Pons (tissue), 1 donor: ENCODE results near the gene TNIK.
"Not testable (repeated sequence)": the region's sequence is repeated elsewhere in the genome, so short reads cannot be mapped to it uniquely, and the experiment has no call there.

Source experiments
- DNase-seq: peaks from one replicate; pipeline ENCODE4 v3.0.0-alpha.2; 2016; ENCODE audit warnings: low spot score

The TNIK gene

GRCh38 chr3:171468296-171468906 is 8.2 kb upstream of the TNIK start:
- no peak for DNase-seq

- DNase-seq = no peak
Measured at GRCh38 chr3:171465763-171466162, 5.6 kb upstream of the TNIK start.

DNA sequence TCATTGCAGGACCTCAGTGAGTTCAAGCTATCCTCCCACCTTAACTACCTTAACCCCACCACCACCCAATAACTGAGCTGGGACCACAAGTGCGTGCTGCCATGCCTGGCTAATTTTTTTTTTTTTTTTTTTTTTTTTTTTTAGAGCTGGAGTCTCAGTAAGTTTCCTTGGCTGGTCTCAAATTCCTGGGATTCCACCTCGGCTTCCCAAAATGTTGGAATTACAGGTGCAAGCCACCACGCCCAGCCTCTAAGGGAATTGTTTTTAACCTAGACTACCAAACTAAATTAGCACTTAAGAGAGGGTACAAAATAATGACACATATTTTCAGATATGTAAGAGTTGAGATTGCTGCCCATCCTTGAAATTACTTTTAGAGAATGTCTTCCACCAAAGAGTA is 4.3 kb upstream of the TNIK start:
- DNase-seq = no peak

GRCh38 chr3:171462224-171462623 is 2.0 kb upstream of the TNIK start:
- DNase-seq = no peak

GRCh38 chr3:171461525-171461917 is 1.3 kb upstream of the TNIK start:
- DNase-seq = no peak

DNA sequence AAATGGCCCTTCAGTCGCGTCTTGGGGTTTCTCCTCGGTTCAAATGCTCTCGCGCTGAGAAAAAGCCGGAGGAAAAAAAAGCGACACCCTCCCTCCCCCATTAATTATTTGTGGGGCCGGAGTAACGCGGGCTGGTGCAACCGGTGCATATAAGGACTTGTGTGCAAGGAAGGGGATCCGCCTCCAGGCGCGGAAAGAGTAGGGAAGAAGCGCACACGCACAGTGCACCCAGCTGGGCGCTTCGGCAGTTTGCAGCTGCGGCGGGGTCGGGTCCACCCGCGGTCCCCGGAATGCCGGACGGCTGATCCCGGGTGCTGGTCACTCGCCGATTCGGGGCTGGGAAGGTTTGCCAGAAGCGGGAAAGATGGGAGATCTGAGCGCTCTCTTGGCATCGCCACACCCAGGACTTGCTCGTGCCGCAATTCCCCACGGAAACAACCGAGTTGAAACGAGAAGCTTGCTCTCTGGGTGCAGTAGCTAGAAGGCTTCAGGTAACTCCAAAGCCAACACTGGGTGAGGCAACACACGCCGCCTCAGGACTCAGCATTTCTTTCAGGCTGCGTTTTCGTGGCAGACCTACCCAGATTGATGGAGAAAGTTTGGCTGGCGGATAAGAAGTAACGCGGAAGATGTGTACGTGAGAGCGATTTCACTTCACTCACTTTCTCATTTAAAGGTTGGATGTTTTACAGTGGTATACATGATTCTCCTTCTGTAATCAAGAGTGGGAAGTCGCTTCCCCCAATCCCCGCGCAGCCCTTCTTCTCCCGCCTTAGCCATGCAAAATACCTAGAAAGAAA is 720 bp upstream of the TNIK start:
- peak; percentile 57 for DNase-seq

GRCh38 chr3:171459137-171459941 is 866 bp downstream of the TNIK start:
- peak; percentile 47 for DNase-seq

DNA sequence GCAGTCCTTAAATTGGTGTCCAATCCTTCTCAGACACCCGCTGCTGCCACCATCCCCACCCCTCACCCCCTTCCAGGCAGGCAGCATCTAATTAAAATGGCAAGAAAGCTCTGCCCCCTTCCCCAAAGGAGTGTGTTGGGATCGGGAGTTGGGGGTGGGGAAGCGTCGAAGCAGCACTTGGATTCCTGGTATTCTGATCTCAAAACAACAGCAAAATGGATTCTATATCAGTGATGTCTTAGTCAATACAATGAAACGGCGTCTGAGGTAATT is 1.4 kb downstream of the TNIK start:
- DNase-seq = no peak

DNA sequence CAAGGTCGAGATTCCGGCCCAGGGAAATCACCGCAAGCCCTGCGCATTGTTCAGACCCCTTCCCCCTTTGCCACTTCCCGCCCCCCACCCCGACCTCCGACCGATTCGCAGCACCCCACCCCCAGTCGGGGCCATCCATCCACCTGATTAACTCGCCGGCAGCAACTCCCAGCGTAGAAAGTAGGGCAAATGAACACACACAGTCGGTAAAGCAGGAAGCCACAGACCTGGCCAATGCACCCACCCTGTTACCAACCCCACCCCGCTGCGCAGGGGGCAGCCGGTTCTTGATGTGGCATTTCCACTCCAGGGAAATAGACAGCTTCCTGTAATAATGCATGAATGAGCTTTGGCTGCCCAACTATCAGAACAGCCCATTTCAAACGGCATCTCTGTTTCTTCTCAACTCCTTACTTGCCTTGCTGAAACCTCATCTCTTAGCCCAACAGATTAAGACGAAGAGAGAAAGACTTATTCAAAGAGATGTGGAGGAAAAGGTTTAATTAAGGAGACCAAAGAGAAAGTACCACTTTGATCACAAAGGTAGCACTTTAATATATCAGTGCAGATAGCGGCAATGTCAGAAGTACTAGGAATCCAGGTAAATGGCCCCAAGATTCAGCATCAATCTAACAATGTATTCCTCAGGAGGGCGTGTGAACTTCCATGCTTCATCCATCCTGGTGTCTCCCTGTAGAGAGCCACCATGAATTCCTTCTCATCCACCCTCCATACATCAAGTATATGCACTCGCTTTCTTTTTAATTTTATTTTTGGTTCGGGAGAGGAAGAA is 1.9 kb downstream of the TNIK start:
- DNase-seq = peak; percentile 45

- no peak for DNase-seq
Measured at GRCh38 chr3:171457607-171458061, 2.6 kb downstream of the TNIK start.

DNA sequence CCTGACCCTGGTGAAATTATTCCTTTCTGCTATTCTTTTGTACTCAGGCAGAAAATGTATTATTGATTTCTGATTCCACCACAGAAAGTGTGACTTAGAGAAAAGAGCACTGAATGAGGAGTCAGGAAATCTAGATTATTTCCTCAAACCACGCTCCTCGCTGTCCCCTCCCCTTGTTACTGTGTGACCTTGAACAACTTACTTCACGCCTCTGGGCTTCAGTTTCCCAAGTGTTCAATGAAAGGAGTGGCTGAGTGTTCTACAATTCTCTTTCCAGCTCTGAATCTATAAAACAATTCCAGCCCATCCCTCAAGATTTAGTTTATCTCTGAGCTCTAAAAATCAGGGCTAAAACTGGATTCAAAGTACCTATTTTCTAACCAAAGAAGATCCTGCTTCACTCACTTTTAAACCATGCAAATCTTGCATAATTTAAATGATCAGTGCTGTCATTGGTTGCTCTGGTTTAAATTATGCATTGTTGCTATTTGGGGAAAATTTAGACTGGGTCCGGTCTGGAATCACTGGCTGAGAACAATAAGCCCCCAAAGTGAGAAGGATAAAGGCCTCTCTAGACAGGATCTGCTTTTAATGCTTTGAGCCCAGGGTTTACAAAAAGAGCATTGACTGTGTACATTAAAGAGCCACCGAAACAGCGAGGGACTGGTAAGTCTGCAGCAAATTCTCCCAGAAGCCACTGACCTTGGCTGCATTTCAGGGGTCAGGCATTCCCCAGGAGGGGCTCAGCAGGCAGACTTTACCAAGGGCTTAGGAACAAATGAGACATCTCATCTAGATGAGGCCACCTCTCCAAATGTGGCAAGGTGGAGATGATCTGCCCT is 3.2 kb downstream of the TNIK start:
- no peak for DNase-seq

DNA sequence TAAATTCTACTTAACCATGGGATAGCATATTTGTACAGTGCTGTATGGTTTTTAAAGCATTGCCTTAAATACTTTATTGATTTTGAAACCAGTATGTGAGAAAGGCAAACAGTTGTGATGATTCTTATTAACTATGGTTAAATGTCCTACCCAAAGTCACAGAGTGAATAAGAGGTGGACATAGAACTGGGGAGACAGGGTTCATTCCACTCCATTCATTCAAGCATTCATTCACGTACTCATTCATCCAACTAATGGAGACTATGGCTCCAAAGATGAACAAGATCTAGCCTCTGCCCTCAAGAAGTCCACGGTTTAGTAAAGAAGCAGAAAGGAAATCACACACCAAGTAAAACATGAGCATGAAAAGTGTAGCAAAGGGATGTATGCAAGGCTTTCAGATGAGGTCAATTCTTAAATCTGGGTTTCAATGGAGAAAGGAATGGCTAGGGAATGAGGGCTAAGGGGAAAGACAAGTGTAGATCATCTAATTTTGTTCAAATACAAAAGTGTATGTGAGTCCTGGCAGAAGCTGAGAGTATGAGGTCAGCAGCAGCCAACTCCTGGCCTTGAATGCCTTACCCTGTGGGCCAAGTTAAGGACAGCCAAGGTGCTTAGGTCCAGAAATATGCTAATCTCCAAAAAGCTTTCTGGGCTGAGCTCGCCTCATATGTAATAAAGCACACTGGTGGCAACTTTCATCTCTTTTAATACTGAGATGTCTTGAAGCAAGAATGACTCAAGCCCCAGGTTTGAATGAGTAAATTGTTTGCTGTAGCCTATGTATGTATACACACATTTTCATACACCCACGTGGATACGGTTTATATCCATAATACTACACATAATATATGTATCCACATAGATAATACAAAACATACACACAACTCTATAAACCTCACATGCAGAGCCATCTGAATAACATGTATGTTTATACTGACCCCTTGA is 4.3 kb downstream of the TNIK start:
- no peak for DNase-seq

GRCh38 chr3:171454041-171454440 is 6.2 kb downstream of the TNIK start:
- DNase-seq = no peak

GRCh38 chr3:171453180-171453886 is 6.9 kb downstream of the TNIK start:
- no peak for DNase-seq

GRCh38 chr3:171452328-171452727 is 7.9 kb downstream of the TNIK start:
- DNase-seq = no peak

GRCh38 chr3:171451915-171452314 is 8.3 kb downstream of the TNIK start:
- no peak for DNase-seq

DNA sequence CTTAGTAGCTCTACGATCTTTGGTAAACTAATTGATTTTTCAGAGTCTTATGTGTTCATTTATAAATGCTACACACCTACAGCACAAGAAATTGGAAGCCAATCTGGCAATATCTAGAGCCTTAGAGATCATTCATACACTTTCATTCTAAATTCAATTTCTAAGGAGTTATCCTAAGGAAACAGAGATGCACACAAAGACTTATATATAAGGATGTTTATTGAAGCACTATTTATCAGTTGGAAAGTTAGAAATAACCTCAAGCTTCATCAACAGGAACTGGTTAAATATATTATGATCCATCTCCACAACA is 12.7 kb downstream of the TNIK start:
- DNase-seq = not testable (repeated sequence)

- DNase-seq = no peak
Measured at GRCh38 chr3:171446801-171447578, 13.2 kb downstream of the TNIK start.

- no peak for DNase-seq
Measured at GRCh38 chr3:171446301-171446700, 13.9 kb downstream of the TNIK start.
